Activated CD4-positive, alpha-beta T cell treated with anti-CD3 and anti-CD28 coated beads for 24 hours (primary cell): ENCODE results near the gene CMSS1.

Source experiments
- DNase-seq, 2 donors: peaks; one replicate each; pipeline ENCODE4 v3.0.0-alpha.2; 2020; ENCODE audit warnings: low read depth in 2 of 2

Gene CMSS1

GRCh38 chr3:99817437-99818240, at the start of gene CMSS1:
CMSS1 (plus strand) TSS chr3:99817862.
- peak; percentile 93 to 94 for DNase-seq

- DNase-seq: no peak
Measured at GRCh38 chr3:99768126-99768525, 49.5 kb upstream of the CMSS1 start.

GRCh38 chr3:99768808-99769501, 48.7 kb upstream of the CMSS1 start:
- DNase-seq: no peak

- DNase-seq: no peak
Measured at GRCh38 chr3:99772171-99772570, 45.5 kb upstream of the CMSS1 start.

GRCh38 chr3:99772671-99773070, 45.0 kb upstream of the CMSS1 start:
- no peak for DNase-seq

- no peak for DNase-seq
Measured at GRCh38 chr3:99774467-99774866, 43.2 kb upstream of the CMSS1 start.

GRCh38 chr3:99776516-99777209, 41.0 kb upstream of the CMSS1 start:
- DNase-seq: no peak

GRCh38 chr3:99777210-99777549, 40.5 kb upstream of the CMSS1 start:
- DNase-seq: no peak

- DNase-seq: no peak
Measured at GRCh38 chr3:99777708-99778107, 40.0 kb upstream of the CMSS1 start.

GRCh38 chr3:99780749-99781148, 36.9 kb upstream of the CMSS1 start:
- DNase-seq: no peak

- no peak for DNase-seq
Measured at GRCh38 chr3:99781761-99782160, 35.9 kb upstream of the CMSS1 start.

- no peak for DNase-seq
Measured at GRCh38 chr3:99783011-99783573, 34.6 kb upstream of the CMSS1 start.

- peak in 1 of 2 donors; percentile 2 for DNase-seq
Measured at GRCh38 chr3:99789011-99789721, 28.5 kb upstream of the CMSS1 start.

GRCh38 chr3:99794485-99794884, 23.2 kb upstream of the CMSS1 start:
- no peak for DNase-seq

- DNase-seq: no peak
Measured at GRCh38 chr3:99795573-99795972, 22.1 kb upstream of the CMSS1 start.

GRCh38 chr3:99799422-99799821, 18.2 kb upstream of the CMSS1 start:
- no peak for DNase-seq

- no peak for DNase-seq
Measured at GRCh38 chr3:99803297-99803696, 14.4 kb upstream of the CMSS1 start.

- DNase-seq: no peak
Measured at GRCh38 chr3:99805160-99805559, 12.5 kb upstream of the CMSS1 start.

GRCh38 chr3:99808163-99808794, 9.4 kb upstream of the CMSS1 start:
- DNase-seq: peak; percentile 16 to 18

- DNase-seq: no peak
Measured at GRCh38 chr3:99809565-99809964, 8.1 kb upstream of the CMSS1 start.

GRCh38 chr3:99810403-99810802, 7.3 kb upstream of the CMSS1 start:
- DNase-seq: no peak
